Endothelial cell of umbilical vein (primary cell): ENCODE measurements around the gene CCSAP. TPM values are rescaled to one million over a fixed set of nuclear protein-coding genes. Genes with fewer than 3 reads are reported as not detected.

Experiments
- BruUV-seq: library from RNA; stranded (reverse); fragments of 400-500 nt; replicated peaks from 2 replicates; lab custom pipeline; 2021; lab: Mats Ljungman, UMichigan
- CTCF ChIA-PET: fragments of 300-600, 350-600 bp; sonication (Branson Sonifier 250); formaldehyde crosslinking; loops from one replicate; lab custom pipeline; 2021; ENCODE audit warnings: antibody characterized with exemption, inconsistent platforms; lab: Charles Lee
- POLR2A ChIA-PET: fragments of 300-600, 350-600 bp; sonication (Branson Sonifier 250); formaldehyde crosslinking; loops from one replicate; lab custom pipeline; 2021; ENCODE audit warnings: antibody characterized with exemption, inconsistent platforms; lab: Charles Lee
- DNase-seq: peaks from one replicate; pipeline ENCODE4 v3.0.0-alpha.2; 2011; ENCODE audit warnings: low read depth, low spot score
- FAIRE-seq: peaks from 2 replicates; lab custom pipeline; 2011; peaks lifted over from hg19 to GRCh38; lab: Jason Lieb, UNC
- H2AFZ ChIP-seq: 2 replicates; pipeline ENCODE4 v1.6.0; 2012; ENCODE audit warnings: low read depth, low read length, control low read depth, inconsistent platforms
- H3K27ac ChIP-seq: 2 replicates; pipeline ENCODE4 v1.5.1; 2011; ENCODE audit warnings: low read depth, mild to moderate bottlenecking, control low read depth, low read length, moderate library complexity; ENCODE audit not compliant: insufficient read depth
- H3K27me3 ChIP-seq, 2 experiments: 2 replicates each; pipeline versions ENCODE4 v1.6.0 to v1.6.1; 2011; ENCODE audit warnings: low read length in 2 of 2, mixed read lengths in 1 of 2; ENCODE audit not compliant: control insufficient read depth in 2 of 2, insufficient read depth in 2 of 2
- H3K36me3 ChIP-seq, 2 experiments: 2 replicates in 1 of 2; 3 replicates in 1 of 2; pipeline ENCODE4 v1.5.1; 2011; ENCODE audit warnings: low read length in 2 of 2, mild to moderate bottlenecking in 1 of 2, moderate library complexity in 1 of 2; ENCODE audit not compliant: control insufficient read depth in 2 of 2, insufficient read depth in 2 of 2; ENCODE audit errors: extremely low read depth in 1 of 2
- H3K4me1 ChIP-seq: 3 replicates; pipeline ENCODE4 v1.5.1; 2011; ENCODE audit warnings: mild to moderate bottlenecking, low read length; ENCODE audit not compliant: control insufficient read depth, insufficient read depth; ENCODE audit errors: extremely low read depth
- H3K4me2 ChIP-seq: 2 replicates; pipeline ENCODE4 v1.6.1; 2011; ENCODE audit warnings: low read length, control low read depth, mixed read lengths; ENCODE audit not compliant: insufficient read depth
- H3K4me3 ChIP-seq, 3 experiments: fragments of 200-600 bp in 1 of 3; sonication (generic), shearing (Covaris generic) in 1 of 3; replicated peaks in 1 of 3; 2 replicates each; pipeline ENCODE4 v1.5.1; 2011 to 2016; ENCODE audit warnings: control low read depth in 3 of 3, low read length in 3 of 3, mild to moderate bottlenecking in 2 of 3, inconsistent platforms in 1 of 3, low read depth in 1 of 3, moderate library complexity in 1 of 3; ENCODE audit not compliant: insufficient read depth in 1 of 3
- H3K79me2 ChIP-seq: 2 replicates; pipeline ENCODE4 v1.6.0; 2012; ENCODE audit warnings: low read length, inconsistent platforms; ENCODE audit not compliant: control insufficient read depth, insufficient read depth
- H3K9ac ChIP-seq: replicated peaks from 2 replicates; pipeline ENCODE3; 2011; ENCODE audit warnings: low read length, control low read depth; ENCODE audit not compliant: insufficient read depth; ENCODE audit errors: extremely low read depth
- H3K9me1 ChIP-seq: replicated peaks from 3 replicates; pipeline ENCODE4 v1.6.0; 2011; ENCODE audit warnings: mild to moderate bottlenecking, low read length; ENCODE audit not compliant: control insufficient read depth, insufficient read depth; ENCODE audit errors: extremely low read depth
- H3K9me3 ChIP-seq: replicated peaks from 2 replicates; pipeline ENCODE4 v1.5.1; 2012; ENCODE audit warnings: low read length, inconsistent platforms; ENCODE audit not compliant: control insufficient read depth, insufficient read depth
- H4K20me1 ChIP-seq: replicated peaks from 2 replicates; pipeline ENCODE3; 2011; ENCODE audit warnings: mild to moderate bottlenecking, low read length; ENCODE audit not compliant: control insufficient read depth, insufficient read depth; ENCODE audit errors: extremely low read depth
- CTCF ChIP-seq, 2 donors: IDR thresholded peaks; 1 replicate in 1 of 2; 2 replicates in 1 of 2; pipeline ENCODE4 v1.5.1; 2011; ENCODE audit warnings: low read length in 2 of 2, mild to moderate bottlenecking in 2 of 2, moderate library complexity in 2 of 2, control low read depth in 1 of 2, inconsistent platforms in 1 of 2, low read depth in 1 of 2; ENCODE audit not compliant: insufficient read depth in 1 of 2; ENCODE audit errors: extremely low read depth in 1 of 2
- EZH2 ChIP-seq: IDR thresholded peaks from 2 replicates; pipeline ENCODE4 v1.6.1; 2012; ENCODE audit warnings: borderline replicate concordance, low read depth, mild to moderate bottlenecking, moderate library complexity, low read length, inconsistent platforms; ENCODE audit not compliant: severe bottlenecking
- FOS ChIP-seq: IDR thresholded peaks from 2 replicates; pipeline ENCODE4 v1.6.1; 2011; ENCODE audit warnings: mild to moderate bottlenecking, low read length, moderate library complexity, borderline replicate concordance; ENCODE audit not compliant: insufficient read depth
- GATA2 ChIP-seq: IDR thresholded peaks from 2 replicates; pipeline ENCODE4 v1.7.0; 2011; ENCODE audit warnings: low read depth, mild to moderate bottlenecking, moderate library complexity, mixed read lengths, low read length; ENCODE audit not compliant: insufficient read length, insufficient read depth
- JUN ChIP-seq: IDR thresholded peaks from 2 replicates; pipeline ENCODE4 v1.6.1; 2011; ENCODE audit warnings: borderline replicate concordance, low read depth; ENCODE audit not compliant: insufficient read length, insufficient read depth
- MAX ChIP-seq: IDR thresholded peaks from 2 replicates; pipeline ENCODE4 v1.6.1; 2011; ENCODE audit not compliant: insufficient read depth, insufficient read length
- MYC ChIP-seq: IDR thresholded peaks from one replicate; pipeline ENCODE4 v1.6.1; 2011; ENCODE audit warnings: mild to moderate bottlenecking, low read depth, low read length
- POLR2A ChIP-seq: IDR thresholded peaks from 2 replicates; pipeline ENCODE4 v1.6.1; 2012; ENCODE audit warnings: low read depth, mild to moderate bottlenecking, control low read depth, low read length
- POLR2AphosphoS5 ChIP-seq: IDR thresholded peaks from 2 replicates; pipeline ENCODE4 v1.6.1; 2012; ENCODE audit warnings: low read depth, mild to moderate bottlenecking, control low read depth, low read length, moderate library complexity; ENCODE audit not compliant: insufficient read depth
- dilution Hi-C: fragments of 300-500 bp; cut with MboI; formaldehyde crosslinking; loops from one replicate; pipeline ENCODE4 v1.15.0; 2019; ENCODE audit warnings: low sequenced_read_pairs; ENCODE audit not compliant: extremely low pct_ligation_motif_present
- intact Hi-C: fragments of 100-400 bp; cut with micrococcal nuclease; formaldehyde crosslinking; loops from one replicate; pipeline ENCODE4 v1.10.0; 2022
- polyA plus RNA-seq, 4 experiments: library from polyadenylated mRNA; depleted of rRNA in 3 of 4; stranded (reverse) in 3 of 4; unstranded in 1 of 4; fragments of >200 nt; gene quantifications; 2 replicates each; pipeline versions ENCODE4 v1.2.1 to v1.2.3, GENCODE V29; 2011 to 2012; ENCODE audit warnings: missing spikeins in 1 of 4
- total RNA-seq: library from RNA; stranded (reverse); gene quantifications from 2 replicates; pipeline ENCODE4 v1.2.3, GENCODE V29; 2021

Gene CCSAP
- total and polyA plus RNA-seq, 2 donors (not counting 3 experiments of a cell fraction or from before 2014, with no cell fraction given): 1.3 to 5.7 TPM

GRCh38 chr1:229284887-229285286, 58.0 kb downstream of the CCSAP start:
- ChIA-PET CTCF (no interaction called here), POLR2A (no interaction called here)
- dilution Hi-C loops (no loop called here), intact Hi-C loops (no loop called here)
- Histone ChIP-seq H3K27me3 (no peaks in the 10 kb centered on the region), H4K20me1 (peaks cover 2% of the 10 kb centered on the region), H3K9ac (no peak overlapping the region), H3K9me3 (no peaks in the 10 kb centered on the region), H3K4me1 (peaks cover 15% of the 10 kb centered on the region), H3K27ac (no peak overlapping the region), H3K4me2 (no peak overlapping the region), H3K79me2 (peaks cover 59% of the 10 kb centered on the region), H3K9me1 (no peaks in the 10 kb centered on the region), H3K4me3 (no peak overlapping the region), H2AFZ (no peak overlapping the region), H3K36me3 (no peaks in the 10 kb centered on the region)
- no TSS peak for BruUV-seq
- TF ChIP-seq CTCF (IDR thresholded peaks at IDR 0.05; ENCODE audit: extremely low read depth in 1 of 2, insufficient read depth in 1 of 2, low read depth in 1 of 2, low read length in 2 of 2): no peak
- TF ChIP-seq FOS: no peak
- no peak for TF ChIP-seq POLR2A
- no peak for TF ChIP-seq GATA2
- TF ChIP-seq JUN: no peak
- TF ChIP-seq POLR2AphosphoS5: no peak
- TF ChIP-seq MYC: no peak
- TF ChIP-seq MAX: no peak
- no peak for TF ChIP-seq EZH2
- no peak for DNase-seq
- no peak for FAIRE-seq
